Measurements from ENCODE around the gene ASB1. TPM values are rescaled to one million over a fixed set of nuclear protein-coding genes. Genes with fewer than 3 reads are reported as not detected.

ASB1 gene
- total and polyA plus RNA-seq, 2 of the 13 experiments (the other 11 are each of a cell fraction or from before 2014, with no cell fraction given), result 48.6 to 49.2 TPM

DNA sequence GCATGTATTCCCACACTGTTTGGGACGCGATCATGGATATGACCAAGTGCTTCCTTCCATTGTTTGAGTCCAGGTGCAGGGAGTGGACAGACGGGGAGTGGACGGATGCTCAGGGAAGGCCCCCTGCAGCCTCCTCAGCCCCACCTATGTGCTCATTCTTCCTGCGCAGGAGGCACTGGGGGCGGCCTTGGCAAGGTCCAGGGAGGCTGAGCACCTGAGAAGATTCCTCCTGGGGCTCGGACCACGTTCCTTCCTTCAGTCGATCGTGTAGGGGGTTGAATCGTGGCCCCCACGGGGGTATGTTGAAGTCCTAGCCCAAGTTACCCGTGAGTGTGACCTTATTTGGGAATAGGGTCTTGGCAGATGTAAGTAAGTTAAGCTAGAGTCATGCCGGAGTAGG, 60.4 kb downstream of the ASB1 start:
- H3K36me3 ChIP-seq (replicated peaks in 1 of 2; ENCODE audit: control insufficient read depth in 1 of 2, insufficient read depth in 2 of 2, low read length in 2 of 2), result no peaks in the 10 kb centered on the region
- no peaks in the 10 kb centered on the region for H3K9me3 ChIP-seq (ENCODE audit: low read length)
- H4K20me1 ChIP-seq (ENCODE audit: insufficient read depth, low read length), result no peaks in the 10 kb centered on the region
- no peak overlapping the region for H3K4me3 ChIP-seq (replicated peaks in 1 of 3; ENCODE audit: insufficient read depth in 1 of 3, low read depth in 2 of 3, low read length in 3 of 3)
- BruUV-seq (replicated peaks), result no TSS peak
- POLR2A ChIA-PET, result no interaction called here
- DNase-seq (ENCODE audit: low spot score) (no peak), ATAC-seq (no peak), FAIRE-seq (no peak)
- H2AFZ ChIP-seq (ENCODE audit: low read length), result no peak overlapping the region
- H3K4me1 ChIP-seq (ENCODE audit: insufficient read depth, low read length), result no peaks in the 10 kb centered on the region
- H3K27me3 ChIP-seq (ENCODE audit: control insufficient read depth in 1 of 2, insufficient read depth in 2 of 2, low read length in 2 of 2), result no peaks in the 10 kb centered on the region
- in situ Hi-C loops (cut with HindIII; ENCODE audit: extremely low pct_ligation_motif_present, low pct_unique_long_range_greater_than_20kb) (no loop called here), intact Hi-C loops (cut with micrococcal nuclease; ENCODE audit: unreplicated experiment) (no loop called here)
- H3K4me2 ChIP-seq (ENCODE audit: low read depth, low read length), result no peak overlapping the region
- 69% methylated on average over 14 of the region's 14 CpGs for WGBS (ENCODE audit: low lambda C conversion rate)
- CTCF ChIA-PET (ENCODE audit: low intra/inter-chr PET ratio, low total read pairs), result no interaction called here
- no peak overlapping the region for H3K9ac ChIP-seq (ENCODE audit: insufficient read depth, low read depth, low read length)
- no peak overlapping the region for H3K27ac ChIP-seq (ENCODE audit: extremely low read length, insufficient read depth, low read length)
- TF ChIP-seq, protein P1, sequence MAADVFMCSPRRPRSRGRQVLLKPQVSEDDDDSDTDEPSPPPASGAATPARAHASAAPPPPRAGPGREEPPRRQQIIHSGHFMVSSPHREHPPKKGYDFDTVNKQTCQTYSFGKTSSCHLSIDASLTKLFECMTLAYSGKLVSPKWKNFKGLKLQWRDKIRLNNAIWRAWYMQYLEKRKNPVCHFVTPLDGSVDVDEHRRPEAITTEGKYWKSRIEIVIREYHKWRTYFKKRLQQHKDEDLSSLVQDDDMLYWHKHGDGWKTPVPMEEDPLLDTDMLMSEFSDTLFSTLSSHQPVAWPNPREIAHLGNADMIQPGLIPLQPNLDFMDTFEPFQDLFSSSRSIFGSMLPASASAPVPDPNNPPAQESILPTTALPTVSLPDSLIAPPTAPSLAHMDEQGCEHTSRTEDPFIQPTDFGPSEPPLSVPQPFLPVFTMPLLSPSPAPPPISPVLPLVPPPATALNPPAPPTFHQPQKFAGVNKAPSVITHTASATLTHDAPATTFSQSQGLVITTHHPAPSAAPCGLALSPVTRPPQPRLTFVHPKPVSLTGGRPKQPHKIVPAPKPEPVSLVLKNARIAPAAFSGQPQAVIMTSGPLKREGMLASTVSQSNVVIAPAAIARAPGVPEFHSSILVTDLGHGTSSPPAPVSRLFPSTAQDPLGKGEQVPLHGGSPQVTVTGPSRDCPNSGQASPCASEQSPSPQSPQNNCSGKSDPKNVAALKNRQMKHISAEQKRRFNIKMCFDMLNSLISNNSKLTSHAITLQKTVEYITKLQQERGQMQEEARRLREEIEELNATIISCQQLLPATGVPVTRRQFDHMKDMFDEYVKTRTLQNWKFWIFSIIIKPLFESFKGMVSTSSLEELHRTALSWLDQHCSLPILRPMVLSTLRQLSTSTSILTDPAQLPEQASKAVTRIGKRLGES (CRISPR knock-in tag; IDR thresholded peaks at IDR 0.05; ENCODE audit: borderline replicate concordance), result no peak
- no peak for TF ChIP-seq DPF2 (CRISPR knock-in tag; IDR thresholded peaks at IDR 0.05; ENCODE audit: borderline replicate concordance, low read depth)
- TF ChIP-seq ZNF607 (CRISPR knock-in tag; IDR thresholded peaks at IDR 0.05; ENCODE audit: borderline replicate concordance), result no peak
- TF ChIP-seq, protein P2, sequence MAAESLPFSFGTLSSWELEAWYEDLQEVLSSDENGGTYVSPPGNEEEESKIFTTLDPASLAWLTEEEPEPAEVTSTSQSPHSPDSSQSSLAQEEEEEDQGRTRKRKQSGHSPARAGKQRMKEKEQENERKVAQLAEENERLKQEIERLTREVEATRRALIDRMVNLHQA (CRISPR knock-in tag; IDR thresholded peaks at IDR 0.05), result no peak
- no peak for TF ChIP-seq ESRRA (CRISPR knock-in tag; IDR thresholded peaks at IDR 0.05; ENCODE audit: low read depth)
- no peak for TF ChIP-seq TBX2 (CRISPR knock-in tag; IDR thresholded peaks at IDR 0.05; ENCODE audit: borderline replicate concordance)
- no peak for TF ChIP-seq PHF8 (CRISPR knock-in tag; IDR thresholded peaks at IDR 0.05)
- TF ChIP-seq, protein P3, sequence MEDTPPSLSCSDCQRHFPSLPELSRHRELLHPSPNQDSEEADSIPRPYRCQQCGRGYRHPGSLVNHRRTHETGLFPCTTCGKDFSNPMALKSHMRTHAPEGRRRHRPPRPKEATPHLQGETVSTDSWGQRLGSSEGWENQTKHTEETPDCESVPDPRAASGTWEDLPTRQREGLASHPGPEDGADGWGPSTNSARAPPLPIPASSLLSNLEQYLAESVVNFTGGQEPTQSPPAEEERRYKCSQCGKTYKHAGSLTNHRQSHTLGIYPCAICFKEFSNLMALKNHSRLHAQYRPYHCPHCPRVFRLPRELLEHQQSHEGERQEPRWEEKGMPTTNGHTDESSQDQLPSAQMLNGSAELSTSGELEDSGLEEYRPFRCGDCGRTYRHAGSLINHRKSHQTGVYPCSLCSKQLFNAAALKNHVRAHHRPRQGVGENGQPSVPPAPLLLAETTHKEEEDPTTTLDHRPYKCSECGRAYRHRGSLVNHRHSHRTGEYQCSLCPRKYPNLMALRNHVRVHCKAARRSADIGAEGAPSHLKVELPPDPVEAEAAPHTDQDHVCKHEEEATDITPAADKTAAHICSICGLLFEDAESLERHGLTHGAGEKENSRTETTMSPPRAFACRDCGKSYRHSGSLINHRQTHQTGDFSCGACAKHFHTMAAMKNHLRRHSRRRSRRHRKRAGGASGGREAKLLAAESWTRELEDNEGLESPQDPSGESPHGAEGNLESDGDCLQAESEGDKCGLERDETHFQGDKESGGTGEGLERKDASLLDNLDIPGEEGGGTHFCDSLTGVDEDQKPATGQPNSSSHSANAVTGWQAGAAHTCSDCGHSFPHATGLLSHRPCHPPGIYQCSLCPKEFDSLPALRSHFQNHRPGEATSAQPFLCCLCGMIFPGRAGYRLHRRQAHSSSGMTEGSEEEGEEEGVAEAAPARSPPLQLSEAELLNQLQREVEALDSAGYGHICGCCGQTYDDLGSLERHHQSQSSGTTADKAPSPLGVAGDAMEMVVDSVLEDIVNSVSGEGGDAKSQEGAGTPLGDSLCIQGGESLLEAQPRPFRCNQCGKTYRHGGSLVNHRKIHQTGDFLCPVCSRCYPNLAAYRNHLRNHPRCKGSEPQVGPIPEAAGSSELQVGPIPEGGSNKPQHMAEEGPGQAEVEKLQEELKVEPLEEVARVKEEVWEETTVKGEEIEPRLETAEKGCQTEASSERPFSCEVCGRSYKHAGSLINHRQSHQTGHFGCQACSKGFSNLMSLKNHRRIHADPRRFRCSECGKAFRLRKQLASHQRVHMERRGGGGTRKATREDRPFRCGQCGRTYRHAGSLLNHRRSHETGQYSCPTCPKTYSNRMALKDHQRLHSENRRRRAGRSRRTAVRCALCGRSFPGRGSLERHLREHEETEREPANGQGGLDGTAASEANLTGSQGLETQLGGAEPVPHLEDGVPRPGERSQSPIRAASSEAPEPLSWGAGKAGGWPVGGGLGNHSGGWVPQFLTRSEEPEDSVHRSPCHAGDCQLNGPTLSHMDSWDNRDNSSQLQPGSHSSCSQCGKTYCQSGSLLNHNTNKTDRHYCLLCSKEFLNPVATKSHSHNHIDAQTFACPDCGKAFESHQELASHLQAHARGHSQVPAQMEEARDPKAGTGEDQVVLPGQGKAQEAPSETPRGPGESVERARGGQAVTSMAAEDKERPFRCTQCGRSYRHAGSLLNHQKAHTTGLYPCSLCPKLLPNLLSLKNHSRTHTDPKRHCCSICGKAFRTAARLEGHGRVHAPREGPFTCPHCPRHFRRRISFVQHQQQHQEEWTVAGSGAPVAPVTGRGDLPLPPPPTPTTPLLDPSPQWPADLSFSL (CRISPR knock-in tag; IDR thresholded peaks at IDR 0.05), result no peak
- TF ChIP-seq ZNF563 (CRISPR knock-in tag; IDR thresholded peaks at IDR 0.05), result no peak
- TF ChIP-seq, protein P4, sequence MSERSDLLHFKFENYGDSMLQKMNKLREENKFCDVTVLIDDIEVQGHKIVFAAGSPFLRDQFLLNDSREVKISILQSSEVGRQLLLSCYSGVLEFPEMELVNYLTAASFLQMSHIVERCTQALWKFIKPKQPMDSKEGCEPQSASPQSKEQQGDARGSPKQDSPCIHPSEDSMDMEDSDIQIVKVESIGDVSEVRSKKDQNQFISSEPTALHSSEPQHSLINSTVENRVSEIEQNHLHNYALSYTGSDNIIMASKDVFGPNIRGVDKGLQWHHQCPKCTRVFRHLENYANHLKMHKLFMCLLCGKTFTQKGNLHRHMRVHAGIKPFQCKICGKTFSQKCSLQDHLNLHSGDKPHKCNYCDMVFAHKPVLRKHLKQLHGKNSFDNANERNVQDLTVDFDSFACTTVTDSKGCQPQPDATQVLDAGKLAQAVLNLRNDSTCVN (CRISPR knock-in tag; IDR thresholded peaks at IDR 0.05; ENCODE audit: borderline replicate concordance), result no peak
- no peak for TF ChIP-seq NR2C2 (CRISPR knock-in tag; IDR thresholded peaks at IDR 0.05; ENCODE audit: borderline replicate concordance)
- no peak for TF ChIP-seq ZNF34 (CRISPR knock-in tag; IDR thresholded peaks at IDR 0.05; ENCODE audit: borderline replicate concordance)
- TF ChIP-seq KAT8 (CRISPR knock-in tag; IDR thresholded peaks at IDR 0.05), result no peak
- no peaks in the 10 kb centered on the region for H3K79me2 ChIP-seq (ENCODE audit: insufficient read depth, low read length)

Data from HepG2 (cell line).